DND-41 (cell line): ENCODE data around the gene CEP350.

Experiments
- EZH2 ChIP-seq: IDR thresholded peaks from 3 replicates; pipeline ENCODE4 v1.6.1; 2012; ENCODE audit warnings: borderline replicate concordance, low read depth, mild to moderate bottlenecking, moderate library complexity, low read length, inconsistent platforms; ENCODE audit not compliant: severe bottlenecking
- TF ChIP-seq, protein P1 (sequence below): IDR thresholded peaks from 2 replicates; pipeline ENCODE4 v1.5.1; 2012; ENCODE audit warnings: borderline replicate concordance, low read length, moderate library complexity, mild to moderate bottlenecking; ENCODE audit not compliant: poor library complexity, severe bottlenecking; ENCODE audit errors: extremely low read depth

- no peak for TF ChIP-seq EZH2
- TF ChIP-seq, protein P1, sequence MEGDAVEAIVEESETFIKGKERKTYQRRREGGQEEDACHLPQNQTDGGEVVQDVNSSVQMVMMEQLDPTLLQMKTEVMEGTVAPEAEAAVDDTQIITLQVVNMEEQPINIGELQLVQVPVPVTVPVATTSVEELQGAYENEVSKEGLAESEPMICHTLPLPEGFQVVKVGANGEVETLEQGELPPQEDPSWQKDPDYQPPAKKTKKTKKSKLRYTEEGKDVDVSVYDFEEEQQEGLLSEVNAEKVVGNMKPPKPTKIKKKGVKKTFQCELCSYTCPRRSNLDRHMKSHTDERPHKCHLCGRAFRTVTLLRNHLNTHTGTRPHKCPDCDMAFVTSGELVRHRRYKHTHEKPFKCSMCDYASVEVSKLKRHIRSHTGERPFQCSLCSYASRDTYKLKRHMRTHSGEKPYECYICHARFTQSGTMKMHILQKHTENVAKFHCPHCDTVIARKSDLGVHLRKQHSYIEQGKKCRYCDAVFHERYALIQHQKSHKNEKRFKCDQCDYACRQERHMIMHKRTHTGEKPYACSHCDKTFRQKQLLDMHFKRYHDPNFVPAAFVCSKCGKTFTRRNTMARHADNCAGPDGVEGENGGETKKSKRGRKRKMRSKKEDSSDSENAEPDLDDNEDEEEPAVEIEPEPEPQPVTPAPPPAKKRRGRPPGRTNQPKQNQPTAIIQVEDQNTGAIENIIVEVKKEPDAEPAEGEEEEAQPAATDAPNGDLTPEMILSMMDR, result no peak
Observed at GRCh38 chr1:180081474-180081873, 126.9 kb downstream of the CEP350 start.
